ENCODE measurements around the gene WIPF2.
"Not testable (repeated sequence)": the region's sequence is repeated elsewhere in the genome, so short reads cannot be mapped to it uniquely, and the experiment has no call there.

The WIPF2 gene

DNA sequence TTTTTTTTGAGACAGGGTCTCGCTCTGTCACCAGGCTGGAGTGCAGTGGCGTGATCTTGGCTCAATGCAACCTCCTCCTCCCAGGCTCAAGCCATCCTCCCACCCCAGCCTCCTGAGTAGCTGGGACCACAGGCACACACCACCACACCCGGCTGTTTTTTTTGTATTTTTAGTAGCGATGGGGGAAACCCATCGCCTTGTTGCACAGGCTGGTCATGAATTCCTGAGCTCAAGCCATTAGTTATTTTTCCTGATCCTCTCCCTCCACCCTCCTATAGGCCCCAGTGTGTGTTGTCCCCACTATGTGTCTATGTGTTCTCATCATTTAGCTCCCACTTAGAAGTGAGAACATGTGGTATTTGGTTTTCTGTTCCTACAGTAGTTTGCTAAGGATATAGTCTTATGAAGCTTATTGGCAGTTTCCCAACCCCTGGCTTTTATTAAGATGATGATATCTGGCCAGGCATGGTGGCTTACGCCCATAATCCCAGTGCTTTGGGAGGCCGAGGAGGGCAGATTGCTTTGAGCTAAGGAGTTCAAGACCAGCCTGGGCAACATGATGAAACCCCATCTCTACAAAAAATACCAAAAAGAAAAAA is 80.2 kb downstream of the WIPF2 start:
- not testable (repeated sequence) for H3K4me3 ChIP-seq (ENCODE audit: low read length in 2 of 2); H3K27ac ChIP-seq (ENCODE audit: low read length); H3K36me3 ChIP-seq (ENCODE audit: control insufficient read depth in 2 of 2, insufficient read depth in 2 of 2, low read length in 2 of 2); H3K27me3 ChIP-seq (ENCODE audit: control insufficient read depth in 1 of 2, insufficient read depth in 2 of 2, low read length in 2 of 2); H3K9ac ChIP-seq (ENCODE audit: low read length in 2 of 2); H3K9me3 ChIP-seq (ENCODE audit: control insufficient read depth in 2 of 2, low read length in 2 of 2)
- peaks cover 11% of the 10 kb centered on the region for H3K4me1 ChIP-seq (ENCODE audit: control insufficient read depth, insufficient read depth, low read length)

DNA sequence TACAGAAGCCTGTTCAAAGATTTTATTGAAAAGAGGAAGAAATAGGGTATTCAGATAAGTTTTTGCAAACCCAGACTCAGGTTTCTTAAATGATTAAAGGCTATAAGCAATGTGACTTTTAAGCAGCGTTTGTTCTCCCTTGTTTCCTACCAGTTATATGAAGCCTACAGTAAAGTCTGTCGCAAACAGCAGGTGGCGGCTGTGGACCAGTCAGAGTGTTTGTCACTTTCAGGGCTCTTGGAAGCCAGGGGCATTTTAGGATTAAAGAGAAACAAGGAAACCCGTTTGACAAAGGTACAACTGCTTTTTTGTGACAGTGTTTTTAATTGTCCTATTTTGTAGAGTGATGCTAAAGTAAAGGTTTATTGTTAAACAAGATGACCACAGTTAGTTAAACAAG is 82.2 kb downstream of the WIPF2 start:
- no peaks in the 10 kb centered on the region for H3K27me3 ChIP-seq (ENCODE audit: control insufficient read depth in 1 of 2, insufficient read depth in 2 of 2, low read length in 2 of 2)
- H3K36me3 ChIP-seq (ENCODE audit: control insufficient read depth in 2 of 2, insufficient read depth in 2 of 2, low read length in 2 of 2): no peaks in the 10 kb centered on the region
- peaks cover 18% of the 10 kb centered on the region for H3K4me1 ChIP-seq (ENCODE audit: control insufficient read depth, insufficient read depth, low read length)
- H3K9ac ChIP-seq (ENCODE audit: low read length in 2 of 2): no peak overlapping the region
- no peaks in the 10 kb centered on the region for H3K9me3 ChIP-seq (ENCODE audit: control insufficient read depth in 2 of 2, low read length in 2 of 2)
- no peak overlapping the region for H3K27ac ChIP-seq (ENCODE audit: low read length)
- no peak overlapping the region for H3K4me3 ChIP-seq (ENCODE audit: low read length in 2 of 2)

DNA sequence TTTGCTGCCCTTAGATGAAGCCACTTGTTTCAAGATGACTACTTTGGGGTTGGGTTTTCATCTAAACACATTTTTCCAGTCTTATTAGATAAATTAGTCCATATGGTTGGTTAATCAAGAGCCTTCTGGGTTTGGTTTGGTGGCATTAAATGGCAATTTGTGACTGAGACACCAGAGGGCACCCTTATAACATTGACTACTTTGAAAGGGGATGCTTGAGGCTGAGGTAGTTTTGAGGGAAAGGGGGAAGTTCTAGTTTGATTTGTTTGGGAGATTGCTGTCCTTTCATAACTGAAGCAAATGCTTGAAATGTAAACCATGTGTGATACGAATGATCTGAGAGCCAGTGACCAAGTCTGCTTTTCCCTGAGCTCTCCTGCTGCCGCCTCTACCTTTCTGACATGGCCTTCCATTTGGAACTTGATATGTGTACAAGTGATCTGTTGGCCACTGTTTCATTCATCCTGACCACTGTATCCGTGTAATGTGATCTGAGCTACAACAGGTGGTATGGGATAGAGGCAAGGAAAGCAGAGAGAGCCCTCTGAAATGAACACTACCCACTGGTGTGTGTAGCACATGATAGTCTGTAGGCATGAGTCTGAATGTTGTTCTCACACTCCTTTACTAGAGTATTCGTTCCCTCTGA is 84.0 kb downstream of the WIPF2 start:
- peak overlapping the region; percentile 82 for H3K27ac ChIP-seq (ENCODE audit: low read length)
- H3K4me3 ChIP-seq (ENCODE audit: low read length in 2 of 2): peak overlapping the region in 1 of 2 donors; percentile 41
- no peaks in the 10 kb centered on the region for H3K9me3 ChIP-seq (ENCODE audit: control insufficient read depth in 2 of 2, low read length in 2 of 2)
- peaks cover 31% of the 10 kb centered on the region for H3K4me1 ChIP-seq (ENCODE audit: control insufficient read depth, insufficient read depth, low read length)
- H3K9ac ChIP-seq (ENCODE audit: low read length in 2 of 2): peak overlapping the region in 1 of 2 donors; percentile 55
- no peaks in the 10 kb centered on the region for H3K36me3 ChIP-seq (ENCODE audit: control insufficient read depth in 2 of 2, insufficient read depth in 2 of 2, low read length in 2 of 2)
- H3K27me3 ChIP-seq (ENCODE audit: control insufficient read depth in 1 of 2, insufficient read depth in 2 of 2, low read length in 2 of 2): no peaks in the 10 kb centered on the region

DNA sequence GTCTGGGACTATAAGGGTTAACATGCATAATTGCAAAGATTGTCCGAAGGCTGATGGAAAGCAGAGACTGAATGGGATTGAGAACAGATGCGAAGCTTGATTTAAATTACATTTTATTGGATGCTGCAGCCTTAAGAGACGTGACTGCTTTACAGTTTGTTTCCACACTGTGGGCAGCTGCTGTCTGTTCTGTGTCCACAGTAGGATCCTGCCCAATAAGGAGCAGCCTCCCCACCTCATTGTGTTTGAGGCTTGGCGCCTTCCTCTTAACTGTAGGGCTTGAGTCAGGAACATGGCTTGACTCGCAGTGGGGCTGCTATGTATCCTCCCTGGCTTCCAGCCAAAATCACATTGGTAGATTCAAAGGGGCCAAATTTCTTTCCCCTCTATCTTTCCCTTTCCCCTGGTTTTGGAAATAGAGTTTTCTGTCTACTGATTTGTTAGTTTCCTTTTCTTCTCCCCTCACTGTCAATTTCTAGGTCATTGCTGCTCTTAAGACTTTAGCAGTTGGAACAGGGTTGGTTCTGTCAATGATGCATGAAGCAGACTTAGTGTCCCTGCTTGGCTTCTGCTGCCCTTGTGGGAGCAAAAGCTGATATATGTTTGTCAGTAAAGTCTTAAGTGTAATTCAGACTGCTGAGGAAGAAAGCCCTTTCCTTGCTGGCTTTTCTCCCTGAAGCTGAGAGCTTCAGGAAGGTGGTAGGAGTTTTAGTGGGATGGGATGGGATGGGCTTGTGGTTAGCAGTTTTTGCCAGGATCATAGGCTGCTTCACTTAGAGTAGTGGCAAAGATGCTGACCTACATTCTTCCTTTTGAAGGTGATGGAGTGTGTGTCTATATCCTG is 84.8 kb downstream of the WIPF2 start:
- no peaks in the 10 kb centered on the region for H3K9me3 ChIP-seq (ENCODE audit: control insufficient read depth in 2 of 2, low read length in 2 of 2)
- H3K4me3 ChIP-seq (ENCODE audit: low read length in 2 of 2): peak overlapping the region; percentile 14 to 41
- no peaks in the 10 kb centered on the region for H3K36me3 ChIP-seq (ENCODE audit: control insufficient read depth in 2 of 2, insufficient read depth in 2 of 2, low read length in 2 of 2)
- H3K27ac ChIP-seq (ENCODE audit: low read length): peak overlapping the region; percentile 82
- peak overlapping the region in 1 of 2 donors; percentile 55 for H3K9ac ChIP-seq (ENCODE audit: low read length in 2 of 2)
- no peaks in the 10 kb centered on the region for H3K27me3 ChIP-seq (ENCODE audit: control insufficient read depth in 1 of 2, insufficient read depth in 2 of 2, low read length in 2 of 2)
- H3K4me1 ChIP-seq (ENCODE audit: control insufficient read depth, insufficient read depth, low read length): peaks cover 38% of the 10 kb centered on the region

DNA sequence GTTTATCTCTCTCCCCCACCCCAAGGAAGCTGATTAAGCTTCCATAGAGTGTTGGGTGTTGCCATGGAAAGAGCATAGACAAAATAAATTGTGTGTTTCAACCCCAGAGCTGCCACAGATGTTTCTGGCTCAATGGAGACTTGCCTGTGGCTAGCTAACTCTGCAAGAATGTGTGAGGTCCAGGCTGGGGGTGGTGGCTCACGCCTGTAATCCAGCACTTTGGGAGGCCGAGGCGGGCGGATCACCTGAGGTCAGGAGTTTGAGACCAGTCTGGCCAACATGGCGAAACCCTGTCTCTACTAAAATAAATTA is 85.4 kb downstream of the WIPF2 start:
- not testable (repeated sequence) for H3K36me3 ChIP-seq (ENCODE audit: control insufficient read depth in 2 of 2, insufficient read depth in 2 of 2, low read length in 2 of 2); H3K9me3 ChIP-seq (ENCODE audit: control insufficient read depth in 2 of 2, low read length in 2 of 2); H3K27me3 ChIP-seq (ENCODE audit: control insufficient read depth in 1 of 2, insufficient read depth in 2 of 2, low read length in 2 of 2)
- peaks cover 44% of the 10 kb centered on the region for H3K4me1 ChIP-seq (ENCODE audit: control insufficient read depth, insufficient read depth, low read length)
- H3K9ac ChIP-seq (ENCODE audit: low read length in 2 of 2): peak overlapping the region in 1 of 2 donors; percentile 21
- H3K4me3 ChIP-seq (ENCODE audit: low read length in 2 of 2): peak overlapping the region in 1 of 2 donors; percentile 14
- H3K27ac ChIP-seq (ENCODE audit: low read length): peak overlapping the region; percentile 82

DNA sequence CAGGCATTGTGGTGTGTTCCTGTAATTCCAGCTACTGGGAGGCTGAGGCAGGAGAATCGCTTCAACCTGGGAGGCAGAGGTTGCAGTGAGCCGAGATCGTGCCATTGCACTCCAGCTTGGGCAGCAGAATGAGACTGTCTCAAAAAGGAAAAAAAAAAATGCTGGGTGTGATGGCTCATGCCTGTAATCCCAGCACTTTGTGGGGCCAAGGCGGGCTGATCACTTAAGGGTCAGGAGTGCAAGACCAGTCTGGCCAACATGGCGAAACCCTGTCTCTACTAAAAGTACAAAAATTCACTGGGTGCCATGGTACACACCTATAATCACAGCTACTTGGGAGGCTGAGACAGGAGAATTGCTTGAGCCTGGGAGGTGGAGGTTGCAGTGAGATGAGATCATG is 85.8 kb downstream of the WIPF2 start:
- H3K9me3 ChIP-seq (ENCODE audit: control insufficient read depth in 2 of 2, low read length in 2 of 2); H3K36me3 ChIP-seq (ENCODE audit: control insufficient read depth in 2 of 2, insufficient read depth in 2 of 2, low read length in 2 of 2); H3K4me3 ChIP-seq (ENCODE audit: low read length in 2 of 2); H3K27me3 ChIP-seq (ENCODE audit: control insufficient read depth in 1 of 2, insufficient read depth in 2 of 2, low read length in 2 of 2); H3K9ac ChIP-seq (ENCODE audit: low read length in 2 of 2): not testable (repeated sequence)
- Histone ChIP-seq H3K27ac (ENCODE audit: low read length) (peak overlapping the region; percentile 82), H3K4me1 (ENCODE audit: control insufficient read depth, insufficient read depth, low read length) (peaks cover 48% of the 10 kb centered on the region)

DNA sequence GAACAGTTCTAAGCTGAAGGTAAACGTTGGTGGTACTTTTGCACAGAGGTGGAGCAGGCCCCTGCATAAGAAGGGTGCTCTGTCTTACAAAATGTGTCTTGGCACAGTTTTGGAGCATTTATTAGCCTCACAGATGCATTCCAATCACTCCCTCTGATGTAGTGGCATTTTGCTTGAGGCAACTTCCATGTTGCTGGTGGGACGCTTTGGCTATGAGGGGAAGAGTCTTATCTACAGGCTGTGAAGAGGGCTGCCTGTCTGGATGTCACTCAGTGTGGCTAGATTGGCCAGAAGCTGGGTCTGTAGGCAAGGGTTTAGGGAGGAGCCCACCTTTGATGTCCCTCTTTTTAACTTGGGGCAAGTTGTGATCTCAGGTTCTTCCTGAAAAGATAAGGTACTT is 87.3 kb downstream of the WIPF2 start:
- Histone ChIP-seq H3K9ac (ENCODE audit: low read length in 2 of 2) (no peak overlapping the region), H3K4me1 (ENCODE audit: control insufficient read depth, insufficient read depth, low read length) (peaks cover 63% of the 10 kb centered on the region), H3K36me3 (ENCODE audit: control insufficient read depth in 2 of 2, insufficient read depth in 2 of 2, low read length in 2 of 2) (no peaks in the 10 kb centered on the region), H3K4me3 (ENCODE audit: low read length in 2 of 2) (no peak overlapping the region), H3K9me3 (ENCODE audit: control insufficient read depth in 2 of 2, low read length in 2 of 2) (no peaks in the 10 kb centered on the region), H3K27ac (ENCODE audit: low read length) (no peak overlapping the region), H3K27me3 (ENCODE audit: control insufficient read depth in 1 of 2, insufficient read depth in 2 of 2, low read length in 2 of 2) (no peaks in the 10 kb centered on the region)

DNA sequence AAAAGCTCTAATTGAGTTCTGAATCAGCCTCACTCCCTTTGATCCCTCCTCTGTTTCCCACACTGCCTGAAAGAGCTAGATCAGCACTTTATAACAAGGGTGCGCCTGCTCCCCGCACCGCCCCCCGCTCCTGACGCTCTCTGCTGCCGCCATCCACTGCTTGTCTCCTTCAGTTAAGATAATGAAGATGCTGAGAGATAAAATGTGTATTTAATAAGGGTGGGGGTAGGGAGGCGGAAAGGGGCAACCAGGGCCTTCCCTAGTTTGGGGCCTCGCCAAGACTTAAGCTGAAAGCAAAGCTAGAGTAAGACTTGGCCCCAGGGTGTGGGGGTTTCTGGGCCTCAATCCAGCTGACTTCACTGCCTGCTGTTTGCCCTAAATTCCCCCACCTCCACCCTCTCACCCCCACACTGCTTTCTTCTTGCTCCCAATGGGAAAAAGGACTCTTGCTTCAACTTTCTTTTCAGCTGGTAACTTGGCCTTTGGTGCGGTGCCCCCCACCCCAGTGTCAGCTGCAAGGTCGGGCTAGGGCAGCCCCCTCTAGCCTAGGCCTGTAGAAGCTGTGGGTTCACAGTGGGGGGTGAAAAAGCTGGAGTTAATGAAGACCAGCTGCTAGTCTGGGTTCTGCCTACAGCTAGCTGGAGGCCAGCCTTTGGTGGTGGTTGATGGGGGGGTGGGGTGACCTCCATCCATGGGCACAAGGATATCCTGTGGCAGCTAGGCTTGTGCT is 88.1 kb downstream of the WIPF2 start:
- Histone ChIP-seq H3K9me3 (ENCODE audit: control insufficient read depth in 2 of 2, low read length in 2 of 2) (no peaks in the 10 kb centered on the region), H3K36me3 (ENCODE audit: control insufficient read depth in 2 of 2, insufficient read depth in 2 of 2, low read length in 2 of 2) (no peaks in the 10 kb centered on the region), H3K4me3 (ENCODE audit: low read length in 2 of 2) (no peak overlapping the region), H3K27ac (ENCODE audit: low read length) (peak overlapping the region; percentile 38), H3K27me3 (ENCODE audit: control insufficient read depth in 1 of 2, insufficient read depth in 2 of 2, low read length in 2 of 2) (no peaks in the 10 kb centered on the region), H3K4me1 (ENCODE audit: control insufficient read depth, insufficient read depth, low read length) (peaks cover 71% of the 10 kb centered on the region), H3K9ac (ENCODE audit: low read length in 2 of 2) (no peak overlapping the region)

DNA sequence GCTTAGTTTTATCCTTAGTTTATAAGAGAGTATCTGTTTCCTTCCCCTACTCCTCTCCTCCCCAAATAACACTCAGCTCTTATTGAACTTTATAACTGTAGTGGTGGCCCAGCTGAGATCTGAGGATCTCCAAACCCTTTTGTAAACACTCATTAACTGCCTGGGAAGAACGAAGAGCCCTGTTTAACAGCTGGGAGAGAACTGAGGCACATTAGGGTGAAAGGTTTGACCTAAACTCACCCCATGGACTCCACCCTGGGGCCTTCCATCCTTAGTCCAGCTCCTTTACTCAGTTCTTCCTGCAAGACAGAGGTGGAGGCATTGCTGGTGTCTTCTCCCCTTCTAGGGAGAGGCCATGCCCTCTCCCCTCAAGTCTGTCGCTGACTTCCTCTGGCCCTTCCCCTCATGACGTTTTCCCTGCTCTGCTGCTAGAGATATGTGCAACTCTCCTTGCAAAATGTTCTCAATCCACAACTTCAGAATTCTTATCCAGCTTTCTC is 88.7 kb downstream of the WIPF2 start:
- peak overlapping the region; percentile 38 for H3K27ac ChIP-seq (ENCODE audit: low read length)
- no peaks in the 10 kb centered on the region for H3K27me3 ChIP-seq (ENCODE audit: control insufficient read depth in 1 of 2, insufficient read depth in 2 of 2, low read length in 2 of 2)
- H3K9ac ChIP-seq (ENCODE audit: low read length in 2 of 2): no peak overlapping the region
- H3K36me3 ChIP-seq (ENCODE audit: control insufficient read depth in 2 of 2, insufficient read depth in 2 of 2, low read length in 2 of 2): no peaks in the 10 kb centered on the region
- no peaks in the 10 kb centered on the region for H3K9me3 ChIP-seq (ENCODE audit: control insufficient read depth in 2 of 2, low read length in 2 of 2)
- peaks cover 77% of the 10 kb centered on the region for H3K4me1 ChIP-seq (ENCODE audit: control insufficient read depth, insufficient read depth, low read length)
- H3K4me3 ChIP-seq (ENCODE audit: low read length in 2 of 2): no peak overlapping the region

DNA sequence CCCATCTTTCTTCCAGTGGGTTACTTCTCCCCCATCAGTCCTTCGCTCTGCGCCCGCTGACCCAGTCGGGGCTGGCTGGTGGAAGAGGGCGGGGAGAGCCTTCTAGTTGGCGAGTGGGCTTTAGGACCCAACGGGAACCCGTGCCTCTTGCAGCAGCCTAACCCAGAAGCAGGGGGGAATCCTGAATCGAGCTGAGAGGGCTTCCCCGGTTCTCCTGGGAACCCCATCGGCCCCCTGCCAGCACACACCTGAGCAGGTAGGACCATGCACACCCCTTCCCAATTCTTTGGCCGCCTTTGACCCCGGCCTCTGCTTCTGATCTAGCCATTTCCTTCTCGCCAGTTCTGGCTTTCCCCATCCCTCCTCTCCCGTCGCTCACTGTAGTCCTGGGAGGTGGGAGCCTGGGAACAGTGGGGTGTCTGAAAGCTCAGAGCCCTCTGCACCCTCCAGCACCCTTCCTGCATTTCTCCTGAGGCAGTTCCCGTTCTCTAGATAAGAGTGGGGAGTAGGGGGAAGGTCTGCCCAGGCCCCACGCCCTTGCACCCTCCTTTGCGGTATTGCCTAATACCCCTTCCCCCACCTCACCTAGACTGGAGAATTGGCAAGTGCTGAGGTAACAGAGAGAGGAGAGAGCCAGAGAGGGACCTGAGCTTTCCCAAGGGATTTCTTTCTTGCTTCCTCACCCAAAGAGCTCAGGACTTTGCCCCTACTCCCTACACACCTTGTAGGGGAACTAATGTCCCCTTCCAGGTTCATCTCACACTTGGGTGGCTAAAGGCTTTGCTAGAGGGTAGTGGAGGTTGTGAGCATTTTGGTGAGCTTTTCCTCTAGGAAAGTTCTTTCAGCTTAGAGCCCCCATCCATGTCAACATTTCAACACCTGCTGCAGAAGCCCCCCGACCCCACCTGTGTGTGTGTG is 90.2 kb downstream of the WIPF2 start, which contains the start of gene RARA:
Gene RARA, plus strand, starts transcription at position 150 of the 918 bp plus-strand sequence. CDS start 22,039 bp downstream, outside the sequence.
- Histone ChIP-seq H3K4me1 (ENCODE audit: control insufficient read depth, insufficient read depth, low read length) (peaks cover 79% of the 10 kb centered on the region), H3K9me3 (ENCODE audit: control insufficient read depth in 2 of 2, low read length in 2 of 2) (no peaks in the 10 kb centered on the region), H3K27ac (ENCODE audit: low read length) (peak within 1 kb of the TSS; percentile 70), H3K36me3 (ENCODE audit: control insufficient read depth in 2 of 2, insufficient read depth in 2 of 2, low read length in 2 of 2) (no peaks in the 10 kb centered on the region), H3K4me3 (ENCODE audit: low read length in 2 of 2) (peak within 1 kb of the TSS; percentile 82 to 83), H3K27me3 (ENCODE audit: control insufficient read depth in 1 of 2, insufficient read depth in 2 of 2, low read length in 2 of 2) (no peaks in the 10 kb centered on the region), H3K9ac (ENCODE audit: low read length in 2 of 2) (peak within 1 kb of the TSS; percentile 63 to 68)

Data from stomach smooth muscle (tissue), 2 donors.